SJSA1 (cell line): ENCODE results near the gene TTC28. TPM values are rescaled to one million over a fixed set of nuclear protein-coding genes. Genes with fewer than 3 reads are reported as not detected.

Source experiments
- DNase-seq, 2 experiments: peaks; one replicate each; pipeline ENCODE4 v3.0.0-alpha.2; 2015 to 2020; ENCODE audit warnings: low spot score in 2 of 2, low read depth in 1 of 2
- H3K27ac ChIP-seq: fragments of 250-450 bp; sonication (Bioruptor Pico); 2 replicates; pipeline ENCODE4 v1.5.1; 2020; ENCODE audit warnings: mild to moderate bottlenecking, moderate library complexity
- H3K27me3 ChIP-seq: fragments of 250-450 bp; sonication (Bioruptor Pico); replicated peaks from 2 replicates; pipeline ENCODE4 v1.5.1; 2020; ENCODE audit warnings: mild to moderate bottlenecking, moderate library complexity
- H3K36me3 ChIP-seq: fragments of 250-450 bp; sonication (Bioruptor Pico); 2 replicates; pipeline ENCODE4 v1.5.1; 2020; ENCODE audit warnings: mild to moderate bottlenecking
- H3K4me1 ChIP-seq: fragments of 250-450 bp; sonication (Bioruptor Pico); replicated peaks from 2 replicates; pipeline ENCODE4 v1.6.1; 2021; ENCODE audit warnings: mild to moderate bottlenecking
- H3K4me3 ChIP-seq: fragments of 250-450 bp; sonication (Bioruptor Pico); 2 replicates; pipeline ENCODE4 v1.5.1; 2020; ENCODE audit warnings: mild to moderate bottlenecking
- H3K9me3 ChIP-seq: fragments of 250-450 bp; sonication (Bioruptor Pico); replicated peaks from 2 replicates; pipeline ENCODE4 v1.5.1; 2020; ENCODE audit warnings: mild to moderate bottlenecking
- total RNA-seq: library from RNA; depleted of rRNA; stranded (reverse); fragments of >200 nt; shearing (Covaris generic); gene quantifications from 2 replicates; pipeline ENCODE4 v1.2.3, GENCODE V29; 2014

The TTC28 gene
- total RNA-seq, 1 experiment from 2014 or later: 9.7 TPM

- Histone ChIP-seq H3K9me3 (no peaks in the 10 kb centered on the region), H3K4me1 (no peaks in the 10 kb centered on the region), H3K27ac (no peak overlapping the region), H3K27me3 (no peaks in the 10 kb centered on the region), H3K4me3 (no peak overlapping the region), H3K36me3 (no peaks in the 10 kb centered on the region)
- no peak for DNase-seq
These were observed 419.8 kb downstream of the TTC28 start for GRCh38 chr22:28259774-28260312.

GRCh38 chr22:28254396-28254795 lies 425.2 kb downstream of the TTC28 start:
- no peaks in the 10 kb centered on the region for H3K36me3 ChIP-seq
- no peaks in the 10 kb centered on the region for H3K27me3 ChIP-seq
- no peak overlapping the region for H3K4me3 ChIP-seq
- H3K9me3 ChIP-seq: no peaks in the 10 kb centered on the region
- H3K27ac ChIP-seq: no peak overlapping the region
- no peak for DNase-seq
- no peaks in the 10 kb centered on the region for H3K4me1 ChIP-seq

- Histone ChIP-seq H3K36me3 (no peaks in the 10 kb centered on the region), H3K27me3 (no peaks in the 10 kb centered on the region), H3K27ac (no peak overlapping the region), H3K4me1 (no peaks in the 10 kb centered on the region), H3K9me3 (no peaks in the 10 kb centered on the region), H3K4me3 (no peak overlapping the region)
- no peak for DNase-seq
These were observed 427.1 kb downstream of the TTC28 start for GRCh38 chr22:28252539-28252938.

- no peak overlapping the region for H3K4me3 ChIP-seq
- no peaks in the 10 kb centered on the region for H3K36me3 ChIP-seq
- no peaks in the 10 kb centered on the region for H3K27me3 ChIP-seq
- no peaks in the 10 kb centered on the region for H3K4me1 ChIP-seq
- H3K27ac ChIP-seq: no peak overlapping the region
- no peak for DNase-seq
- no peaks in the 10 kb centered on the region for H3K9me3 ChIP-seq
These were observed 429.5 kb downstream of the TTC28 start for GRCh38 chr22:28250036-28250695.

- no peak for DNase-seq
- Histone ChIP-seq H3K27ac (no peak overlapping the region), H3K4me3 (no peak overlapping the region), H3K27me3 (no peaks in the 10 kb centered on the region), H3K9me3 (no peaks in the 10 kb centered on the region), H3K4me1 (no peaks in the 10 kb centered on the region), H3K36me3 (no peaks in the 10 kb centered on the region)
These were observed 430.2 kb downstream of the TTC28 start for GRCh38 chr22:28249402-28249801.

- H3K4me1 ChIP-seq: no peaks in the 10 kb centered on the region
- no peaks in the 10 kb centered on the region for H3K9me3 ChIP-seq
- H3K27ac ChIP-seq: no peak overlapping the region
- H3K36me3 ChIP-seq: no peaks in the 10 kb centered on the region
- DNase-seq: no peak
- H3K27me3 ChIP-seq: no peaks in the 10 kb centered on the region
- H3K4me3 ChIP-seq: no peak overlapping the region
These were observed 431.8 kb downstream of the TTC28 start for GRCh38 chr22:28247667-28248363.

GRCh38 chr22:28247136-28247535 lies 432.5 kb downstream of the TTC28 start:
- no peaks in the 10 kb centered on the region for H3K4me1 ChIP-seq
- H3K27me3 ChIP-seq: no peaks in the 10 kb centered on the region
- no peaks in the 10 kb centered on the region for H3K36me3 ChIP-seq
- no peak for DNase-seq
- no peaks in the 10 kb centered on the region for H3K9me3 ChIP-seq
- H3K4me3 ChIP-seq: no peak overlapping the region
- no peak overlapping the region for H3K27ac ChIP-seq

- no peaks in the 10 kb centered on the region for H3K4me1 ChIP-seq
- no peak overlapping the region for H3K4me3 ChIP-seq
- H3K36me3 ChIP-seq: no peaks in the 10 kb centered on the region
- H3K27ac ChIP-seq: no peak overlapping the region
- H3K9me3 ChIP-seq: no peaks in the 10 kb centered on the region
- H3K27me3 ChIP-seq: no peaks in the 10 kb centered on the region
- no peak for DNase-seq
These were observed 433.2 kb downstream of the TTC28 start for GRCh38 chr22:28246397-28246796.

GRCh38 chr22:28245579-28246224 lies 433.9 kb downstream of the TTC28 start:
- Histone ChIP-seq H3K27ac (no peak overlapping the region), H3K36me3 (no peaks in the 10 kb centered on the region), H3K4me1 (no peaks in the 10 kb centered on the region), H3K27me3 (no peaks in the 10 kb centered on the region), H3K9me3 (no peaks in the 10 kb centered on the region), H3K4me3 (no peak overlapping the region)
- no peak for DNase-seq

- Histone ChIP-seq H3K27ac (no peak overlapping the region), H3K27me3 (no peaks in the 10 kb centered on the region), H3K36me3 (no peaks in the 10 kb centered on the region), H3K9me3 (no peaks in the 10 kb centered on the region), H3K4me3 (no peak overlapping the region), H3K4me1 (no peaks in the 10 kb centered on the region)
- no peak for DNase-seq
These were observed 434.9 kb downstream of the TTC28 start for GRCh38 chr22:28244757-28245156.

- Histone ChIP-seq H3K27me3 (no peaks in the 10 kb centered on the region), H3K9me3 (no peaks in the 10 kb centered on the region), H3K4me3 (no peak overlapping the region), H3K4me1 (no peaks in the 10 kb centered on the region), H3K36me3 (no peaks in the 10 kb centered on the region), H3K27ac (no peak overlapping the region)
- DNase-seq: no peak
These were observed 436.1 kb downstream of the TTC28 start for GRCh38 chr22:28243539-28243938.

- Histone ChIP-seq H3K4me3 (no peak overlapping the region), H3K4me1 (no peaks in the 10 kb centered on the region), H3K36me3 (no peaks in the 10 kb centered on the region), H3K27ac (no peak overlapping the region), H3K27me3 (no peaks in the 10 kb centered on the region), H3K9me3 (no peaks in the 10 kb centered on the region)
- DNase-seq: no peak
These were observed 437.9 kb downstream of the TTC28 start for GRCh38 chr22:28241656-28242290.

GRCh38 chr22:28239941-28240340 lies 439.7 kb downstream of the TTC28 start:
- no peak overlapping the region for H3K27ac ChIP-seq
- H3K27me3 ChIP-seq: no peaks in the 10 kb centered on the region
- no peak for DNase-seq
- H3K36me3 ChIP-seq: no peaks in the 10 kb centered on the region
- no peaks in the 10 kb centered on the region for H3K9me3 ChIP-seq
- H3K4me1 ChIP-seq: no peaks in the 10 kb centered on the region
- no peak overlapping the region for H3K4me3 ChIP-seq

- no peaks in the 10 kb centered on the region for H3K9me3 ChIP-seq
- H3K4me1 ChIP-seq: no peaks in the 10 kb centered on the region
- no peaks in the 10 kb centered on the region for H3K36me3 ChIP-seq
- no peak overlapping the region for H3K27ac ChIP-seq
- H3K4me3 ChIP-seq: no peak overlapping the region
- no peak for DNase-seq
- H3K27me3 ChIP-seq: no peaks in the 10 kb centered on the region
These were observed 441.9 kb downstream of the TTC28 start for GRCh38 chr22:28237783-28238182.
